KOPT-K1 (cell line): ENCODE data around the gene EPN1.
A peak's percentile ranks its signal among the peaks of the same experiment; 100 is the strongest.

ENCODE experiments used
- H3K27ac ChIP-seq: fragments of 200-600 bp; sonication (generic); 2 replicates; pipeline ENCODE4 v1.5.1; 2016; ENCODE audit warnings: antibody characterized with exemption, mild to moderate bottlenecking, low read depth, low read length; ENCODE audit not compliant: poor library complexity, severe bottlenecking
- H3K36me3 ChIP-seq: fragments of 200-600 bp; sonication (generic); 2 replicates; pipeline ENCODE4 v1.5.1; 2017; ENCODE audit warnings: antibody characterized with exemption, mild to moderate bottlenecking, low read length, moderate library complexity; ENCODE audit not compliant: insufficient read depth
- H3K9me3 ChIP-seq: fragments of 200-600 bp; sonication (generic); 2 replicates; pipeline ENCODE4 v1.5.1; 2017; ENCODE audit warnings: antibody characterized with exemption, low read length, mild to moderate bottlenecking; ENCODE audit not compliant: insufficient read depth, poor library complexity, severe bottlenecking

The EPN1 gene

GRCh38 chr19:55643003-55643886 lies 31.8 kb upstream of the EPN1 start, which contains the start of gene ZNF581:
Gene ZNF581 (plus strand): TSS chr19:55643649. CDS start chr19:55644572, 923 bp downstream.
- Histone ChIP-seq H3K36me3 (peaks cover 19% of the 10 kb centered on the region), H3K9me3 (no peaks in the 10 kb centered on the region), H3K27ac (peak within 1 kb of the TSS; percentile 72)

- Histone ChIP-seq H3K36me3 (peaks cover 19% of the 10 kb centered on the region), H3K27ac (peak overlapping the region; percentile 72), H3K9me3 (no peaks in the 10 kb centered on the region)
Measured at GRCh38 chr19:55643887-55644176, 31.2 kb upstream of the EPN1 start.

GRCh38 chr19:55644191-55644833 lies 30.7 kb upstream of the EPN1 start:
- Histone ChIP-seq H3K27ac (peak overlapping the region; percentile 72), H3K9me3 (no peaks in the 10 kb centered on the region), H3K36me3 (peaks cover 19% of the 10 kb centered on the region)

- Histone ChIP-seq H3K27ac (peak overlapping the region; percentile 72), H3K9me3 (no peaks in the 10 kb centered on the region), H3K36me3 (peaks cover 19% of the 10 kb centered on the region)
Measured at GRCh38 chr19:55644842-55645511, 30.0 kb upstream of the EPN1 start.

- H3K36me3 ChIP-seq: peaks cover 19% of the 10 kb centered on the region
- H3K27ac ChIP-seq: no peak overlapping the region
- no peaks in the 10 kb centered on the region for H3K9me3 ChIP-seq
Measured at GRCh38 chr19:55645512-55645881, 29.5 kb upstream of the EPN1 start.

- peaks cover 19% of the 10 kb centered on the region for H3K36me3 ChIP-seq
- H3K9me3 ChIP-seq: no peaks in the 10 kb centered on the region
- peak overlapping the region; percentile 82 for H3K27ac ChIP-seq
Measured at GRCh38 chr19:55646889-55647731, 27.9 kb upstream of the EPN1 start.

GRCh38 chr19:55647732-55648584 lies 27.1 kb upstream of the EPN1 start, which contains the start of gene CCDC106:
Gene CCDC106 (plus strand): TSS chr19:55648212. CDS start chr19:55649047, 835 bp downstream.
- H3K9me3 ChIP-seq: no peaks in the 10 kb centered on the region

GRCh38 chr19:55648585-55649267 lies 26.3 kb upstream of the EPN1 start:
- peak overlapping the region; percentile 82 for H3K27ac ChIP-seq
- peaks cover 19% of the 10 kb centered on the region for H3K36me3 ChIP-seq
- H3K9me3 ChIP-seq: no peaks in the 10 kb centered on the region

More at GRCh38 chr19:55647732-55648584, 27.1 kb upstream of the EPN1 start, which contains the start of gene CCDC106:
- Histone ChIP-seq H3K36me3 (peaks cover 19% of the 10 kb centered on the region), H3K27ac (peak within 1 kb of the TSS; percentile 82)

GRCh38 chr19:55649268-55650125 lies 25.5 kb upstream of the EPN1 start:
- H3K9me3 ChIP-seq: no peaks in the 10 kb centered on the region
- peaks cover 18% of the 10 kb centered on the region for H3K36me3 ChIP-seq
- no peak overlapping the region for H3K27ac ChIP-seq

GRCh38 chr19:55650126-55650557 lies 24.9 kb upstream of the EPN1 start:
- no peak overlapping the region for H3K27ac ChIP-seq
- no peaks in the 10 kb centered on the region for H3K9me3 ChIP-seq
- peaks cover 12% of the 10 kb centered on the region for H3K36me3 ChIP-seq

GRCh38 chr19:55650602-55651230 lies 24.3 kb upstream of the EPN1 start:
- H3K27ac ChIP-seq: no peak overlapping the region

GRCh38 chr19:55651236-55651635 lies 23.8 kb upstream of the EPN1 start:
- Histone ChIP-seq H3K9me3 (no peaks in the 10 kb centered on the region), H3K27ac (no peak overlapping the region), H3K36me3 (peaks cover 7% of the 10 kb centered on the region; the same call in 1 of the 2 replicates)

More at GRCh38 chr19:55650602-55651230, 24.3 kb upstream of the EPN1 start:
- Histone ChIP-seq H3K9me3 (no peaks in the 10 kb centered on the region), H3K36me3 (peaks cover 7% of the 10 kb centered on the region)
